HG03139 (cell line): ENCODE measurements around the gene CAMKK2.
"Not testable (repeated sequence)": the region's sequence is repeated elsewhere in the genome, so short reads cannot be mapped to it uniquely, and the experiment has no call there.

Source experiments
- ATAC-seq: cut with Tn5 transposase; IDR thresholded peaks from one replicate; pipeline ENCODE4 v1.9.1; 2021; ENCODE audit not compliant: unreplicated experiment

CAMKK2 gene

GRCh38 chr12:121226871-121227270, 69.6 kb downstream of the CAMKK2 start:
- not testable (repeated sequence) for ATAC-seq

GRCh38 chr12:121226399-121226798, 70.1 kb downstream of the CAMKK2 start:
- no peak for ATAC-seq

GRCh38 chr12:121224591-121224990, 71.9 kb downstream of the CAMKK2 start:
- no peak for ATAC-seq

GRCh38 chr12:121223292-121224285, 72.9 kb downstream of the CAMKK2 start:
- ATAC-seq, result no peak

- ATAC-seq, result no peak
These were observed 73.7 kb downstream of the CAMKK2 start for GRCh38 chr12:121222847-121223246.

GRCh38 chr12:121219353-121219986, 77.0 kb downstream of the CAMKK2 start:
- ATAC-seq, result no peak

GRCh38 chr12:121218588-121219352, 77.7 kb downstream of the CAMKK2 start:
- no peak for ATAC-seq

- ATAC-seq, result no peak
These were observed 78.7 kb downstream of the CAMKK2 start for GRCh38 chr12:121217761-121218160.

GRCh38 chr12:121217063-121217462, 79.4 kb downstream of the CAMKK2 start:
- no peak for ATAC-seq

- no peak for ATAC-seq
These were observed 80.4 kb downstream of the CAMKK2 start for GRCh38 chr12:121216102-121216501.

GRCh38 chr12:121214855-121215745, 81.4 kb downstream of the CAMKK2 start:
- no peak for ATAC-seq

GRCh38 chr12:121214166-121214777, 82.2 kb downstream of the CAMKK2 start:
- no peak for ATAC-seq

- ATAC-seq, result no peak
These were observed 83.6 kb downstream of the CAMKK2 start for GRCh38 chr12:121212875-121213274.

GRCh38 chr12:121209624-121210572, 86.6 kb downstream of the CAMKK2 start, which contains the start of gene P2RX4:
Gene P2RX4 (plus strand): TSS chr12:121210129. CDS start chr12:121210165, 36 bp downstream.
- ATAC-seq, result peak; percentile 82

GRCh38 chr12:121209221-121209620, 87.3 kb downstream of the CAMKK2 start:
- ATAC-seq, result no peak

GRCh38 chr12:121208571-121208970, 87.9 kb downstream of the CAMKK2 start:
- ATAC-seq, result not testable (repeated sequence)

GRCh38 chr12:121205491-121205890, 91.0 kb downstream of the CAMKK2 start:
- no peak for ATAC-seq

- no peak for ATAC-seq
These were observed 93.0 kb downstream of the CAMKK2 start for GRCh38 chr12:121203482-121203881.
